ENCODE data around the gene GLT6D1. TPM values are rescaled to one million over a fixed set of nuclear protein-coding genes. Genes with fewer than 3 reads are reported as not detected.

The GLT6D1 gene
- total and polyA plus RNA-seq, 2 of the 8 experiments (the other 6 are each of a cell fraction or from before 2014, with no cell fraction given) = 1.3 to 2.1 TPM

- no peak overlapping the region for H3K4me3 ChIP-seq (ENCODE audit: extremely low read depth in 1 of 4, insufficient read depth in 2 of 4, low read depth in 3 of 4, low read length in 4 of 4)
- no peaks in the 10 kb centered on the region for H3K27me3 ChIP-seq (replicated peaks in 1 of 4; ENCODE audit: control insufficient read depth in 3 of 4, extremely low read depth in 1 of 4, insufficient read depth in 3 of 4, low read length in 3 of 4)
- H4K5ac ChIP-seq (ENCODE audit: insufficient read length, low read depth, low read length) = no peak overlapping the region
- peak overlapping the region; percentile 25; the same call in 1 of the 2 replicates for H4K8ac ChIP-seq (ENCODE audit: extremely low read depth, insufficient read depth, low read length)
- DNase-seq (ENCODE audit: low read depth in 1 of 2, low spot score in 2 of 2) (peak in 1 of 2 experiments; percentile 39), FAIRE-seq (no peak)
- POLR2A ChIA-PET (ENCODE audit: partially characterized antibody) = interaction anchor here (1.9 kb wide), 1 partner anchor 11 kb away, joined by 4 read pairs; no protein-coding TSS in a partner anchor
- no peak overlapping the region for H3K56ac ChIP-seq (replicated peaks; ENCODE audit: insufficient read length, low read depth, low read length)
- no peaks in the 10 kb centered on the region for H3K79me2 ChIP-seq (ENCODE audit: control insufficient read depth in 1 of 2, insufficient read depth in 2 of 2, low read length in 2 of 2)
- H3K36me3 ChIP-seq (ENCODE audit: control insufficient read depth in 2 of 4, insufficient read depth in 4 of 4, low read length in 3 of 4) = no peaks in the 10 kb centered on the region
- no peak overlapping the region for H4K91ac ChIP-seq (replicated peaks; ENCODE audit: insufficient read length, low read length)
- no peak overlapping the region for H2BK5ac ChIP-seq (ENCODE audit: low read depth, low read length)
- H2BK12ac ChIP-seq (ENCODE audit: low read depth, low read length) = no peak overlapping the region
- H3K4me1 ChIP-seq (replicated peaks in 1 of 4; ENCODE audit: control insufficient read depth in 3 of 4, insufficient read depth in 4 of 4, low read length in 3 of 4) = no peaks in the 10 kb centered on the region; a peak in 1 of 7 replicates
- no peaks in the 10 kb centered on the region for H3K23me2 ChIP-seq (ENCODE audit: low read depth, low read length)
- H3K9me3 ChIP-seq (ENCODE audit: insufficient read depth in 2 of 2, low read depth in 1 of 2, low read length in 1 of 2) = no peaks in the 10 kb centered on the region
- no peak overlapping the region for H3K4me2 ChIP-seq (ENCODE audit: insufficient read depth in 1 of 2, low read depth in 2 of 2, low read length in 2 of 2)
- no peak overlapping the region for H2BK15ac ChIP-seq (ENCODE audit: low read length)
- no peak overlapping the region for H2AFZ ChIP-seq (ENCODE audit: low read length)
- no peak overlapping the region for H3K9ac ChIP-seq (replicated peaks in 1 of 4; ENCODE audit: extremely low read depth in 1 of 4, low read depth in 3 of 4, low read length in 3 of 4)
- H2BK20ac ChIP-seq (ENCODE audit: low read length) = no peak overlapping the region
- no peak overlapping the region for H2BK120ac ChIP-seq (replicated peaks; ENCODE audit: low read depth, low read length)
- no peaks in the 10 kb centered on the region for H3K79me1 ChIP-seq (ENCODE audit: low read depth, low read length)
- H2AK5ac ChIP-seq (ENCODE audit: low read depth, low read length) = no peak overlapping the region
- no peak overlapping the region for H3K14ac ChIP-seq (ENCODE audit: insufficient read length)
- CTCF ChIA-PET (ENCODE audit: partially characterized antibody) = interaction anchor here (0.7 to 7.2 kb wide), 3 partner anchors 16 to 425 kb away, joined by 3 to 58 read pairs (median 4); no protein-coding TSS in a partner anchor
- H3K4ac ChIP-seq (replicated peaks; ENCODE audit: insufficient read length, low read depth, low read length) = no peak overlapping the region
- H3K27ac ChIP-seq (ENCODE audit: low read depth, low read length) = no peak overlapping the region
- H3K23ac ChIP-seq (ENCODE audit: insufficient read length) = no peak overlapping the region
- WGBS, 2 experiments (ENCODE audit: extremely low coverage in 1 of 2, insufficient coverage in 1 of 2, insufficient read length in 1 of 2, insufficient replicate concordance in 2 of 2, low coverage in 1 of 2, low lambda C conversion rate in 2 of 2, missing lambda C conversion rate in 1 of 2) = no CpG with 5 or more reads among the region's 7 CpGs
- peak overlapping the region; percentile 7; the same call in 1 of the 2 replicates for H3K18ac ChIP-seq (ENCODE audit: extremely low read depth, low read length)
- no peaks in the 10 kb centered on the region for H4K20me1 ChIP-seq (replicated peaks in 1 of 2; ENCODE audit: control insufficient read depth in 1 of 2, insufficient read depth in 2 of 2, low read length in 2 of 2)
- TF ChIP-seq CBX8 (IDR thresholded peaks at IDR 0.05; ENCODE audit: borderline replicate concordance, low read depth, low read length) (no peak), GABPA (IDR thresholded peaks at IDR 0.05; ENCODE audit: borderline replicate concordance, insufficient read depth, low read length) (no peak), RAD21 (IDR thresholded peaks at IDR 0.05 in 1 of 2, conservative IDR thresholded peaks at IDR 0.05 in 1 of 2; ENCODE audit: low read depth in 2 of 2, low read length in 2 of 2) (no peak), SUZ12 (IDR thresholded peaks at IDR 0.05; ENCODE audit: low read length) (no peak), NANOG (IDR thresholded peaks at IDR 0.05; ENCODE audit: insufficient read depth, low read depth, low read length, poor library complexity, severe bottlenecking) (no peak), MAFK (IDR thresholded peaks at IDR 0.05; ENCODE audit: low read depth, low read length) (no peak), BRCA1 (IDR thresholded peaks at IDR 0.05; ENCODE audit: low read depth, low read length) (no peak), KDM5A (IDR thresholded peaks at IDR 0.05; ENCODE audit: low read length) (no peak), SP1 (IDR thresholded peaks at IDR 0.05; ENCODE audit: low read depth, low read length) (no peak), KDM1A (IDR thresholded peaks at IDR 0.05; ENCODE audit: borderline replicate concordance, low read length) (no peak), TCF12 (IDR thresholded peaks at IDR 0.05; ENCODE audit: low read depth, low read length) (no peak), EZH2 (IDR thresholded peaks at IDR 0.05; ENCODE audit: low read depth, low read length, severe bottlenecking) (no peak), POU5F1 (IDR thresholded peaks at IDR 0.05; ENCODE audit: low read depth, low read length) (no peak), EGR1 (IDR thresholded peaks at IDR 0.05; ENCODE audit: borderline replicate concordance, low read depth, low read length) (no peak)
Observed at GRCh38 chr9:135587658-135588057, 51.7 kb downstream of the GLT6D1 start.

Data from H1 (cell line).